GM18520 (cell line): Measurements from ENCODE around the gene PELI3.

ENCODE experiments used
- ATAC-seq: cut with Tn5 transposase; IDR thresholded peaks from one replicate; pipeline ENCODE4 v1.9.1; 2021; ENCODE audit not compliant: unreplicated experiment

The PELI3 gene

DNA sequence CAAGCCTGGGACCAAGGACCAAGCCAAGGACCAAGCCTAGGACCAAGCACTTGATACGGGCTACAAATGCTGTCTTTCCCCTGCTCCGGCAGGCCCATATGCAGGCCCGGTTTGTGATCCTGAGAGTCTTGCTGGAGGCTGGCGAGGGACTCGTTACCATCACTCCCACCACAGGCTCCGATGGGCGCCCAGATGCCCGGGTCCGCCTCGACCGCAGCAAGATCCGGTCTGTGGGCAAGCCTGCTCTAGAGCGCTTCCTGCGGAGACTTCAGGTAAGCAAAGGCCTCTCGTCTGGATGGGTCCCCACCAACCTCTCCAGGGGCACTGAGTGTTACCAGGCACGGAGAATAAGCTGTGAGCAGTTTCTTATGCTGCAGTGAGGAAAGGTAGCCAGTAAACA is 30.5 kb downstream of the PELI3 start:
- ATAC-seq, result no peak

DNA sequence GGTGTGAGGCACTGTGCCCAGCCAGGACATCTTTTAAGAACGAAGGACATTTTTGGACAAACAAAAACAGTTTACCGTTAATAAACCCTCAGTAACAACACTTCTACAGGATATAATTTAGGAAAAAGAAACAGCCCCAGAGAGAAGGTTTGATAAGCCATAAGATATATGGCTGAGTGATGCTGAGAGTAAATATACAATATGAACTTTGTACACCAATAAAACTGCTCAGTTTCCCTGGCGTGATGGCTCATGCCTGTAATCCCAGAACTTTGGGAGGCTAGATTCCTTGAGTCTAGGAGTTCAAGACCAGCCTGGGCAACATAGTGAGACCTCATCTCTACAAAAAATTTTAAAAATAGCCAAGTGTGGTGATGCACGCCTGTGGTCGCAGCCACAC is 31.8 kb downstream of the PELI3 start:
- no peak for ATAC-seq

DNA sequence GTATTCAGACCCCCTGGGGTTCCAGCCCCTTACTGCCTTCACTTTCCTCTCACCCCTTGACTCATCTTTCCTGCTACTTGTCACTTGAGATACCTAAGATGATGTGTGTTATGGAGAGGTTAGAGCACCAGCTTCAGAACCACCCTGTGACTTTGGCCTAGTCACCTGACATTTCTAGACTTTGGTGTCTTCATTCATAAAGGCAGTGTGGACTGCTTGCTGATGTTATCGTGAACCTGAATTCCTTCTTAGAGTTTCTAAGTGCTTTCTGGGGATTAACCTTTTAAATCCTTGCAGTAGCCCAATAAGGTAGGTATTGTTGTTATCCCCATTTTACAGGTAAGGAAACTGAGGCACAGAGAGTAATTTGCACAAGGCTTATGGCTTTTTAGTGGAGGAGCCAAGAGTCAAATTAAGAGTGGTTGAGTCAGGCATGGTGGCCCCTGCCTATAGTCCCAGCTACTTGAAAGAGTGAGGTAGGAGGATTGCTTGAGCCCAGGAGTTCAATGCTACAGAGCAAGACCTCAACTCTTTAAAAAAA is 38.6 kb downstream of the PELI3 start:
- ATAC-seq, result no peak

DNA sequence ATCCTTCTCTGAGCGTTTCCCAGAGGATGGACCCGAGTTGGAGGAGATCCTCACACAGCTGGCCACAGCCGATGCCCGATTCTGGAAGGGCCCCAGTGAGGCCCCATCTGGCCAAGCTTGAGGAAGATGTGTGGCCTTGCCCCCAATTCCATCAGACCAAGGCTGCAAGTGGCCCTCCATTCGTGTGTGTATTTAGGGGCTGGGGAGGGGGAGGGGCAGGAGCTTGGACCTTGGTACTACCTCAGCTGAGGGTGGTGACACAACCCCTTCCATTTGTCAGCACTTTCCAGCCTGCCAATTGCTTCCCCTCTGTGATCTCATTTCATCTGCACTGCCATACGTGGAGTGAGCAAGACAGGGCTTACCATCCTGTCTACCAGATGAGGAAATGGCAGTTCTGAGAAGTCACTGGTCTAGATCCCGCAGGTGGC is 42.4 kb downstream of the PELI3 start:
- no peak for ATAC-seq

DNA sequence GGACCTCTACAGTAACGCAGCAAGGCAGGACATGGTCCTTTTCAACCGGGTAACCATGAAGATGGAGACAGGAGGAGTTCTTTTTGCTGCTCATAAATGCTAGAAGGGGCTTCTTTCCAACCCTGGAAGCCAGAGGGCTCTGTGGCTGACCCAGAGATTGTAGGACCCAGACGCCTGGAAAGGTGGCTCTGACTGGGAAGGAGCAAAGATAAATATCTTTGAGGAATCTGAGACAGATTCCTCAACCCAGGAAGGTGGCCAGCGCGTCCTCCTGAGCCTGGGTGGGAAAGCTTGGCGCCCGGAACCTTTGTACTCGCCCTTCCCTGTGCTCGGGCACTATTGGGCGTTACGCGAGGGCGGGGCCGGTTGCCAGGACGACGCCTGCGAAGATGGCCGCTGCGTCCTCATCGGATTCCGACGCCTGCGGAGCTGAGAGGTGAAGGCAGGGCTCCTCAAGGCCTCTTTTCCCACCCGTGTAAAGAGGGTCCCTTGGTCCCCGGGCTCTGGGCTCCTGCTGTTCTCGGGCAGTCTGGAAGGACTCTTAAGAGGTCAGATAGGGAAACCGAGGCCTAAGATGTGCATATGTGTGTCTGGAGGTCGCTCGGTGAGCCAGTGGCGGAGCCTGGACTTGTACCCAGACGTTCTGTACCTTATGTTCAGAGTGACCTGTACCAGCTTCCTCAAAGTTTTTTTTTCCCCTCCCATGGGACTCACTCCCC is 43.7 kb downstream of the PELI3 start, which contains the start of gene BBS1:
BBS1 (plus strand) TSS at position 365 of the 719 bp plus-strand sequence; CDS start at position 390, 25 bp downstream.
- peak; percentile 77 for ATAC-seq

DNA sequence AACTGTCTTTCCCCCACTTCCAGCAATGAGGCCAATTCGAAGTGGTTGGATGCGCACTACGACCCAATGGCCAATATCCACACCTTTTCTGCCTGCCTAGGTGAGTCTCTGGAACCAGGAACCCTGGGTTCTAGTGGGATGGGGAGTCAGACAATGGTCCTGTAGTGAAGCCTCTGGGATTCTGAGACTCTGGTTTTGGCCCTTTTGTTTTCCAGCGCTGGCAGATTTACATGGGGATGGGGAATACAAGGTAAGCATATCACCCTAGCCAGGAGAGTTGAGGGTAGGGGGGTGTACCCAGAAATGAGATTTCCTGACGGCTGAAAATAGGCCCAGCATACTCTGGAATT is 44.3 kb downstream of the PELI3 start:
- no peak for ATAC-seq

DNA sequence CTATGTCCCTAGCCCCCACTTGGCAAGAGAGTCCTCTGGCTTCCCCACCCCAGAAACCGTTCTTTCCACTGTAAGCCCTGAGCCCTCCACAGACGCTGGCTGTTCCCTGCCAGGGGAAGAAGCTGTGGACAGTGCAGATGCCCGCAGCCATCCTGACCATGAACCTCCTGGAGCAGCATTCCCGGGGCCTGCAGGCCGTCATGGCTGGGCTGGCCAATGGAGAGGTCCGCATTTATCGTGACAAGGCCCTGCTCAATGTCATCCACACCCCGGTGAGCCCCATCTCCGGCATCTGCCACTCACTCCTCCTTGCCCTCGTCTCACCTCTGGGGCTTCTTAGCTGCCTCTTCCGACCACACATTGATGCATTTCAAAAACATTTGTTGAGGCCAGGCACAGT is 56.9 kb downstream of the PELI3 start:
- no peak for ATAC-seq

DNA sequence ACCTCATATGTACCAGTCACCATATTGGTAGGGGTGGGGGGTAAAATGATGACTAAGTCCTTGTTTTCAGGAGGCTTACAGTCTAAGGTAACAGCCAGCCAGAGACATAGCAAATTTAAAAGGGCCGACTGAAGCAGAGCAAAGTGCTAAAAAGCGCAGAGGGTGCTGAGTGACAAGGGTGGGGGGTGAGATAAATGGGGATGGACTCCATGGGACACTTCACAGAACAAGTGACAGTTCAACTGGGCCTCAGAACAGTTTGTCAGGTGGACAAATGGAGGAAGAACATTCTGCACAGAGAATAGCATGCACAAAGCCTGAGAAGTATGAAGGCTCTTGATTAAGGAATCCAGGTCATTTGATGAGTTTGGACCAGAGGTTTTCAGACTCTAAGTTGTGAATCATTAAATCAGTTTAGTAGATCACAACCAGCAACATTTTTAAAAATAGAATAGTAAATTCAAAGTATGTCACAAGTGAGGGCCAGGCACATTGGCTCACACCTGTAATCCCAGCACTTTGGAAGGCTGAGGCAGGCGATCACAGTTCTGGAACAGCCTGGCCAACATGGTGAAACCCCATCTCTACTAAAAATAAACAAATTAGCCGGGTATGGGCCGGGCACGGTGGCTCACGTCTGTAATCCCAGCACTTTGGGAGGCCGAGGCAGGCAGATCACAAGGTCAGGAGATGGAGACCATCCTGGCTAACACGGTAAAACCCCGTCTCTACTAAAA is 57.8 kb downstream of the PELI3 start:
- no peak for ATAC-seq
